HG02840 (cell line): ENCODE data around the gene COPS8.

Experiments used
- ATAC-seq: cut with Tn5 transposase; IDR thresholded peaks from one replicate; pipeline ENCODE4 v1.9.1; 2021; ENCODE audit warnings: mild to moderate bottlenecking, moderate library complexity, moderate number of reproducible peaks; ENCODE audit not compliant: unreplicated experiment, low FRiP score

COPS8 gene

DNA sequence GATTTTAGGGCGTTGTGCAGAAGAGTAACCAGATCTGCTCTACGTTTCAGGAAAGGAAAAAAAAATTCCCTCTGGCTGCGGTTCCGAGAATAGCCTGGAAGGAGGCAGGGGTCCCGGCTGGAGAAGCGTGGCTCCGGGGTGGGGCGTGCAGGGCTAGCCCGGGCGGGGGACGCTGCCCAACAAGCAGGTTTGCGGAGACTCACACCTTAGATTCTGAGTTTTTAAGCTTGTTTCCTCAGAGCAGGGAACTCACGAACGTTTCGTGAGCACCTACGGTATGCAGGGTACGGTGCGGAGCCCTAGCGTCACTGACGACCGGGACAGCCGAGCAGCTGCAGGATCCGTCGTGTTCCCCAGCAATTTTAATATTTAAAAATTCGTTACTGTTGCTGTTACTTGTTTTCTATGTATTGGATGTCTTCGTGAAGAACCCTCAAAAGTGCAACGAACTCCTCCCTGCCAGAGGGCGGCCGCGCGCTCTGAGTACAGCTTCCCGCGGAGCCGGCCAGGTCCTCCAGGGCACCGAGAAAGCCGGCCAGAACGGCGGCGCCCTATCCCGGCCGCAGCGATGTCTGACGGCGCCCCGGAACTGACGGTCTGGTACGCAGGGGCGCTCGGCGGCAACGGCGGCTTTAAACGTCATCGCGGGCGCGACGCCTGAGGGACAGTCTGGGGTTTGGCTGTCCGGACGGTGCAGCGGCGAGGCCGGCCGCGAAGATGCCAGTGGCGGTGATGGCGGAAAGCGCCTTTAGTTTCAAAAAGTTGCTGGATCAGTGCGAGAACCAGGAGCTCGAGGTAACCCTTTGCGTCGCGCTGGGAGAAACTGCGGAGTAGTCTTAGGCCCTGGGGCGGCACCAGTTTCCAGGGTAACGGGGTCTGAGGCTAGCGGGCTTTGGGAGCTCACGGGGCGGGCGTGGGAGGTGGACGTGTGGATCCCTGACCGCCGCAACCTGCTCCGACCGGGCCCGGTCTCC lies at the start of gene COPS8:
COPS8 (plus strand) TSS at position 642 of the 974 bp plus-strand sequence; CDS start at position 718, 76 bp downstream.
- peak; percentile 99 for ATAC-seq

DNA sequence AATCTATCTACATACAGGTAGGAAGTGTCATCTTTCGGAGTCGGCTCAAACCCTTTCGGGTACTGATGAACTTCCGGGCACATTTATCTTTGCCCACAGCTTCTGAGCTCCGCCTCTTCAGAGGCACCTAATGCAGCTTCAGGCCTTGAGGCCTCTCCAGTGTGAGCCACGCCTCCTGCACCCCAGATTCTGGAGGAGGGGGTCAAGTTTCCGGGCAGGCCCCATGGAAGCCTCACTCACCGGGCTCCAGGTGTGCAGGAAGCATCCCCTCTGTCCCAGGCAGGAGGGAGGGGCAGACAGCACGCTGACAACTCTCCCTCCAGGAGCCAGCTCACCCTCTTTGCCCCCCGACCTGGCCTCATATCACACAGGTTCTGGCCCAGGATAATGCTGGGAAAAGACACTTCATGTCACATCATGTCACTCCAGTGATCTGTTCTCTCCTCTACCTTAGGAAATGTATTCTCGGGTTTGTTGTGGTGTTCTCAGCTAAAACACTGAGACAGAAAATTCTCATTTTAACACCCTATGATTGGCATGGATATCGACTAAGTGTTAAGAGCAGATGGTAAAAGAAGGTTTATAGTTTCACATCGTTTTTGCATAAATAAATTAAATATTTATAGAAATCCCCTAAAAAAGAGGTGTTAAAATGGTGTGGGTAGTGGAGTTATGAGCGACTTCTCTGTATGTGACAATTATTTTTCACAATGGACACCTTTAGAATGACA lies 46.2 kb upstream of the COPS8 start:
- ATAC-seq, result no peak

GRCh38 chr2:237041231-237041630 lies 44.5 kb upstream of the COPS8 start:
- no peak for ATAC-seq

DNA sequence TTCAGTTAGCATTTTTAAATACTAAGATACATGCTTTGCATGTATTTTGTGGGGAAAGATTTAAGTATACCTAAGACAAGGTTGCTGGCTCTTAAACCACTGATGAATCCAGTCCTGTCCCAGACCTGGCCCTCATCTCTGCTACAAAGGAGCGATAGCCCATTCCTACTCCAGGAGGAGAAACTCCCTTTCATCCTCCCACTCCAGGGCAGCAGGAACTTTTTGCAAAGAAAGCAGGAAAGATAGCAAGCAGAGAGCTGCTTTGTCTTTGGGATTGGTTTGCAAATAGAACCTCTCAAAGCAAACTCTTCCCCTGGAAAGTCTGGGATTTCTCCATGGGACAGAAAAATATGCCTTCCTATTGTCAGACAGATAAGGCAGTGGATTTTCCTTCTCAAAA lies 43.6 kb upstream of the COPS8 start:
- no peak for ATAC-seq

DNA sequence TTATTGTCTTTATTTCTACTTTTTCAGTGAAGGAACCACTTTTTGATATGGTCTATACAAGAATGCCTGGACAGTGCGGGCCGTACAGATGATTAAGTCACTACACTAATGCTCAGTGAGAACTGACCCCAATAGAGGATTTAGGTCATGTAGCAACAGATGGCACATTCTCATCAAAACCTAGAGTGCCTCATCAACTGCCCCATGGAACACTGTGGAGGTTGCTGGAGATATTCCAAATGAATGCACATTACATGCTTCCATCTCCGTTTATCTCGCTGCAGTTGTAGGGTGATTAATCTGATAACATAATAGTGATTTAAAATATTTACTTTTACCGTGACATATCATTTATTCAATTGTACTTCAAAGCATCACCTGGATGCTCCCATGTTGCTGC lies 41.8 kb upstream of the COPS8 start:
- no peak for ATAC-seq

DNA sequence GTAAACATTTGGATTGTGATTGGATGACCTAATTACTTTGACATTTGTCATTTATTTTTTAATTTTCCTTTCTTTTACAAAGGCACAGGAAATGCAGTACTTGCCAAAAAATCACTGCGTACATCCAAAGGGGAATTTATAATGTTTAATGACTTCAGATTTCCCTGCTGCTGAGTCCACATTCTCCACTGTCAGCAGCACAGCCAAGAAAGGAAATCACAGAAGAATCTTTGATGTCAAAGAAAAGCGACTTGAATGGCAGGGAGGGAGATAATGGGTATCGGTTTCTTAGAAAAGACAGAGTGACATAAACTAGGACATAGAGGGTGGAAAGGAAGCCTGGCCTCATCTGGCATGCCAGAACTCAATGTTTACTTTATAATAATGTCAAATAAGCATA lies 41.4 kb upstream of the COPS8 start:
- no peak for ATAC-seq

DNA sequence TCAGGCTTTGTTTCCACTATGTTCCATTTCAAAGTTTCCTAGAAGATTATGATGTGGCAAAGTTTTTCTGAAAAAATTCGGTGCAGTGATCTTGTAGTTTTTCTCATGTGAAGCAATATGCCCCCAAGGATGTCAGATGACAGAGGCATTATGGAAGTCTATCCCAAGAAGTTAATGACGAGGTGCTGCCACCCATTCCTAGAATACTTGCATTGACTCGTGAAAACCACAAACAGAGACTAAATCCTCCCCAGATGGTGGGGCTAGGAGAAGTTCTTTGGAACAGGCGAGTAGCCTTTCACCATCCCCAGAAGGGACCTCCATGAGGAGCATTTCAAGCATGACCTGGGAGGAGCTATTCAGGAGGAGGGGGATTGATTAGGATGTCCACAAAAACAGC lies 40.2 kb upstream of the COPS8 start:
- no peak for ATAC-seq

DNA sequence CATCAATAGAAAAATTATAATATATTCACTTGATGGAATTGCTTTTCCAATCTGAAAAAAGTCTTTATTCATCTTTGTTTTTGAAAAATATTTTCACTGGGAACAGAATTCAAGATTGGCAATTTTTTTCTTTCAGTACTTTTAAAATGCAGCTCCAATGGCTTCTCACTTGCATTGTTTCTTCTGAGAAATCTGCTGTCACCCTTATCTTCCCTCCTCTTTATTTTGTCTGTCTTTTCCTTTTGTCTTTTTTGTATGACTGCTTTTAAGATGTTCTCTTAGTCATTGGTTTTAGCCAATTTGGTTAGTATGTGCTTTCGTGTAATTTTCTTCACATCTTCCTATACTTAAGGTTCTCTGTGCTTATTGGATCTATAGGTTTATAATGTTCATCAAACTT lies 37.1 kb upstream of the COPS8 start:
- ATAC-seq, result no peak

DNA sequence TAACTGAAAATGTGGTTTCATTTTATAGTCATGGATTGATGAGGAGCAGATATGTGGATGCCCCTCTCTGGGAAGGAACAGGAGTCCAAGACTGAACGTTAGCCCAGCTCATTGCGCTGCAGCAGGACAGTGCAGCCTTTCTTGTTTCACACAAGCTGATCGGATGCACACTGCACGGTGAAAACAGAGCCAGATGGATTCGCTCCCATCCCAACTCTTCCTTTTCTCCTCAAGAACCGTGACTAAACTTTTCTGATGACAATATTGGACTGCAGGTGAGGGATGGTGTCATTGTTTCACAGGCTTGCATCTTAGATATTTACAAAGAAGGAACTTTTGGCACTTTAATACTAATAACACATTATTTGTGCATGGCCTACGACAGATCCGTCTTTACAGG lies 33.8 kb upstream of the COPS8 start:
- ATAC-seq, result no peak

DNA sequence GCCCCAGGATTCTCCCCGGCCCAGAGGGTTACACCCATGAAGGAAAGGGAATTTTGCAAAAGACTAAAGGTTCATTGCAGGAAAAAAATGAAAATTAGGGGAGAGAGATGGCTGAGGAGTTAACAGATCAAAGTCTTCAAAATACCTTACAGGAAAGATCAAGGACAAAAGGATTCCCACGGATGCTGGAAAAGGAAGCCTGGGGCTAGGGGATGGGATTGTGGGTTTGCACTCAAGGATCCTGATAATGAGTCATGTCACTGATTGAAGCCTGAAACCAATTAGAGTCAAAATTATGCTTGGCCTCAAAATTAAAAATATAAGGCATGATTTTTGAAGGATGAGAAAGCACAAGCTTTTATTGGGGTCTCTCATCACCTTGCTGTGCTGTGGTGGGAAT lies 32.6 kb upstream of the COPS8 start:
- no peak for ATAC-seq

- no peak for ATAC-seq
These were observed 30.1 kb upstream of the COPS8 start for GRCh38 chr2:237055386-237056100.

DNA sequence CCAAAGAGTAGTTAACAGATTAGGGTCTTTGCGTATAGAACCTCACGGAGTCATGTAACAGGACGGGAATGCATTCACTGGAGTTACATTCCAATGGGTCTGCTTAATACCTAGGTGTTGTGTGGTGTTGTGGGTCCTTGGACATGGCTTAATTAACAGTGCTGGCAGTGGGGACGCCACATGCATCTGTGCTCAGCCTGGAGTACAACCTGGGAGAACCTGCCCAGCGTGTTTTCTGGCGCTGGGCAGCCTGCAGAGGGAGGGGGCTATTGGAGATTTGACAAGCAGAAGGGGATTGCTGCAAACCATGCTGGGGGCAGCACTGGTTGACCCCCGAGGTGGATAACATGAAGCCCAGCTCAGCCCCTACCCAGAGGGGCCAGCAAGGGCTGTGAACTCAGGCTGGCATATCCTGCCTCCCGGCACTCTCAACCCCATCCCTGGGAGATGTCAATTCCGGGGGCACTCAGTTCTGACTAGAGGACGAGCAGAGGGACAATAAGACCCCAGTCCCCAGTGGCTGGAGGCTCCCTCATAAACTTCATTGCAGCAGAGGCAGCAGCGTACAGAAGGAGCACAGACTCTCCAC lies 29.3 kb upstream of the COPS8 start:
- no peak for ATAC-seq

GRCh38 chr2:237057107-237057506 lies 28.6 kb upstream of the COPS8 start:
- no peak for ATAC-seq

- peak; percentile 70 for ATAC-seq
These were observed 27.8 kb upstream of the COPS8 start for GRCh38 chr2:237057893-237058300.

DNA sequence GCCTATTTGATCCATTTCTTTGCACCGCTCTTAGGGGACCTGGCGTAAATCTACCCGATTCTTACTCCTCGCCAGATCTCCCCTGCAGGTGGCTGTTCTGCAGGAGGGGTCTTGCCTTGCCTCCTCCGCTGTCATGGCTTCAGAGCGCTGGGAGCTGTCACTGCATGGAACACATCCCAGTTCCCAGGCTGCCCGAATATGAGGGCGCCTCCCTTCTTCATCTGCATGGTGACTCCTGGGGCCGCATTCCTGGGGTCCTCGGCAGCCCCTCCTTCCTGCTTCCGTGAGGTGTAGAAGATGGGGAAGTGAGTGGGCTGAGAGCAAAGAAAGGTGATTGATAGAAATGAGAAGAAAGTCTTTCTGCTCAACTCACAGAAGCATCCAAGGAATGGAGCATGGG lies 27.3 kb upstream of the COPS8 start:
- no peak for ATAC-seq

DNA sequence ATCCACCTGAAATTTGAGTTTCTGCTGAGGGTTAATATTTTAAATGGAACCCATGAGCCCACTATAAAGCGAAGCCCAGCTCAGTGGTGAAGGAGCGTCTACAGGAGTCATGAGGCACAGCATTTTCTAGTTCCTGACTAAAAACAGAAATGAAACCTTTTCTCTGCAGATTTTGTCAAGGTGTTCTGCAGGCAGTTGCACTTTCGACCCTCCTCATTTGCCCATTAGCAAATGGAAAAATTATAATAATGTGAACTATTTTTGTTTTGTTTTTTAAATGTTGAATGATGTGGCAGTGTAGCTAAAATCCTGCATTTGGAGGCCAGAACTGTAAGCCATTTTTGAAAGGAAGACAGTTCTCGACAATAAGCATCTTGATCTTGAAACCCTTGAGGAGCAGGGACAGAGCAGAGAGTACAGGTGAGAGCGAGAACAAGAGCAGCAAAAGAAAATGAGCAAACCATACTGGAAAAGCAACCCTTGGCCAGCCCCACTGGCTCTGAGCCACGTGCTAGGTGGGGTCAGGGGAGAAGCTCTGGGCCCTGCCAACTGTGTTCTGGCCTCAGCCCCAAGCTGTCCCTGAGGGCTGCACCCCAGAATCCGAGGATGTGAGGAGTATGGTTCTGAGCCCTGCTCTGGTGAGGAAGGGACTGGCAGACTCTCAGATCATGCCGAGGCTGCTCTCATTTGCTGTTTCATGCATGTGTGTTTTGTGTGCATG lies 26.4 kb upstream of the COPS8 start:
- peak; percentile 65 for ATAC-seq

DNA sequence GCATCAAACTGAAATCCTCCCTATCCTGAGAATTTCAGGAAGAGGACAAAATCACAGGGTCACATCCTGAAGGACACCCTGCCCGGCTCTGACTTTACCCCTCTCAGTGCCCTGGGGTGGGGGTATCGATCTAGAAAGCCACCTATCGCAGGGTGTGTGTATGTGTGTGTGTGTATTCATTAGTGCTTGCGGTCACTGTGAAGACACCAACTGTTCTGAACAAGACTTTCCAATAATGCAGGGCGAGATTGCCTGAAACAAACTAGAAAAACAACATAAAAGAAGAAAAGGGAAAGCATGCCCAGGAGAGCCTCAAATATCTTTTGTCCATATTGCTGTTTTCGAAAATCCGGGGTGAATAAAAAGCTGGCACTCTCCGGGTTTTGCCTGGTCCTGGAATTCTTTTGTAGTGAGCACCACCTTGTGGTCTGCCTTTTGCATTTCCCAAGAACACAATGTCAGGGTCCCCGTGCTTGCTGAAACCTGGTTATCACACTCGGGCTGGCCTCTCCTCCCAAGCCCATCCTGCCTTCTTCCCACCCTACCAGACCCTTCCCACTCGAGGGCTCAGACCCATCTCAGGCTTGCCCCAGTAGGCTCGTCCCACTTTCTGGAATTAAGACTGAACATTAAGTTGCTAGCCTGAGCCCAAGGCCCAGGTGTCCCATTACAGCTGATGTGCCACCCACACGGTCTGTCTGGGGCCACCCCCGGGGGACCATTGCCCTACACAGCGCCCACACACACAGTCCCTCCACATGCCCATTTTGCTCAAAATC lies 25.0 kb upstream of the COPS8 start:
- no peak for ATAC-seq

DNA sequence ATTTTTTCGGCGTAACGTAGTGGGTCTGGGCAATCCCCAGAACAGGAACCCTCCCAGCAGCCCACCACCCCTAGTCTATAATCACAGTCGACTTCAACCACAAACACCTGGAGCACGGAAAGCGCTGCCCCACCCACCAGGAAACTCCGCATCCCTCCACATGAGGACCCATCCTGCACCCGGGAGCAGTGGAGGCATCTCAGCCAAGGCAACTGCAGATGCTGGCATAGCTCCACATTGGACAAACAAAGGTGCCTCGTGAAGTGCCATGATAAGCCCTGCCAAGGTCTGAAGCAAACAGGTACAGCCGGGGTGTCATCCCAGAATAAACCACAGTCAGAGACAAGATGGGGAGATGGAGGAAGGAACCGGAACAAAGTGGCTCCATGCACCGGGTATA lies 24.3 kb upstream of the COPS8 start:
- no peak for ATAC-seq

GRCh38 chr2:237062585-237062984 lies 23.1 kb upstream of the COPS8 start:
- ATAC-seq, result no peak
